HG03066 (cell line): Measurements from ENCODE around the gene RAB1B.
"Not testable (repeated sequence)": the region's sequence is repeated elsewhere in the genome, so short reads cannot be mapped to it uniquely, and the experiment has no call there.

Experiments used
- ATAC-seq: cut with Tn5 transposase; IDR thresholded peaks from one replicate; pipeline ENCODE4 v1.9.1; 2021; ENCODE audit warnings: low read depth; ENCODE audit not compliant: unreplicated experiment

The RAB1B gene

DNA sequence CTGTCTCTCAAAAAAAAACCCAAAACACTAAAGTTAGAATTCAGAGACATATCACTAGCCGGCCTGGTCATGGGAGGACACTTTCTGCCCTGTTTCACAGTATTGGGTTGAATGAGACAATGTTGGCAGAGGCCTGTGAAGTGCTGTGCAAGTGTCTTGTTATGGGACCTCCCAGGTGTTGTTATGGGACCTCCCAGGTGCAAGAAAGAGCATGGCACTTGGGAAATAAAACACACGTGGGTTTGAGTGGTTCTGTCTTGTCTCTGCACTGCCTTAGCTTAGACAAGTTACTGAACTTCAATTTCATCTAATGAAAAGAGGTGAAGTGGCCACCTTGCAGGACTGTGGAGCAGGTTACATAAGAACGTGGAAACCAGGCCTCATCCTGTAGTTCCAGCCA is 28.9 kb upstream of the RAB1B start:
- no peak for ATAC-seq

DNA sequence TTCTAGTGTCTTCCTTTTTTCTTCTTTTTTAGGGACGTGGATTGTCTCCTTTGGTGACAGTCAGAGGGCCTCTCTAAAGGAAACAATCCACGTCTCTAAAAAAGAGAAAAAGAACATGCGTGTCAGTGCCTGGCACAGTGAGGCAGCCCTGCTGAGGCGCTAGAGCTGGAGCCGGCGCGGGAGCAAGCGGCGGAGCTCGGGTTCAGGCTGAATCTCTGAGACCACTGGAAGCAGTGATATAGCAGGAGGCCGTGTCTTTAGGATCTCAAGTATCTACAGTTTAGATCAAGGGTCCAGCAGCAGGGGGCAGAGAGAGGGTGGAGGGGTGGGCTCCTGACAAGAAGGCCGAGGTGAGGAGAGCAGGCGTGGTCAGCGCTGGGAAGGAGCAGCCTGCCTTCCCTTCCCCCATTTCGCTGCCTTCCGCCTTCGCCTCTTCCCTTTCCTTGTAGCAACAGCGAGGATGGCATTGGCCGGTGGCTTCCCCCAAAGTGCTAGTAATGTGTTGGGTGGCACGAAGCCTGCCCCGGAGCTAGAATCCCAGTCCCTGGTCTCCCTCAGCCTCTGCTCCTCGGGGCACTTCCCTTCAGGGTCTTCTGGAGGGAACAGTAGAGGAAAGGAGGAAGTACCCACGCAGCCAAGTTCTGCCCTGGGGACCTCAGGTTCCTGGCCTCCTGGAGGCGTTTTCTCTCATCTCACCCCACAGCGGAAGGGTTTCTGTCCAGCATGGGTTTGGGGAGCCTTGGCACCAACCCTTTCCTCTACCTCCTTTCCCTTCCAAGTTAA is 28.2 kb upstream of the RAB1B start:
- no peak for ATAC-seq

- no peak for ATAC-seq
Observed at GRCh38 chr11:66240781-66241136, 27.7 kb upstream of the RAB1B start.

DNA sequence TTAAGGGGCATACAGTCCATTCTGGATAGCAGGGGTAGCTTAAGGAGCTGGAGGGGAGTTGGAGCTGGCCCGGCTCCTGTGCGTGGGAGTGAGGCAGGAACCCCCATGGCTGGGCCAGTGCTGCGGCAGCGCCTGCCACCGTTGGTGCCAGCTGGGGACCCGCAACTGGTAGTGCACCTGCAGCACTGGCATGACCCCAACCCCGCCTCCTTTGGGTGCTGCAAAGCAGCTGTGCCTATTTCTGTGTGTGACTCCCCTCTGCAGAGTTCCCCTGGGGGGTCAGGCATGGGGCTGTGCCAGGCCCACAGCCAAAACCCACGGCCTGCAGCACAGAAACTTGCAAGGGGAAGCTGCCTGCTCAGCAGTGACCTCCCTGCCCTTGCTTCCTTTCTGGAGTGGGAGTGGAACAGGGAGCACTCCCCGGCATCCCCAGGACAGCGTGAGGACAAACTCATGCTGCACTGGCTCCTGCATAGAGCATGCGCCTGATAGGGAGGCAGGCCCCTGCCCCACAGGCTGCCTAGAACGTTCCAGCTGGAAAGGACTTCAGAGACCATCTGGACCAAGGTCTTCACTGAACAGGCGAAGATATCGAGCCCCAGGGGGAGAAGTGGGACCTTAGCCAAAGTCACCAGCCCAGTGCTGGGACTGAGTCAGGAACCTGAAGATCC is 26.2 kb upstream of the RAB1B start:
- ATAC-seq: no peak

DNA sequence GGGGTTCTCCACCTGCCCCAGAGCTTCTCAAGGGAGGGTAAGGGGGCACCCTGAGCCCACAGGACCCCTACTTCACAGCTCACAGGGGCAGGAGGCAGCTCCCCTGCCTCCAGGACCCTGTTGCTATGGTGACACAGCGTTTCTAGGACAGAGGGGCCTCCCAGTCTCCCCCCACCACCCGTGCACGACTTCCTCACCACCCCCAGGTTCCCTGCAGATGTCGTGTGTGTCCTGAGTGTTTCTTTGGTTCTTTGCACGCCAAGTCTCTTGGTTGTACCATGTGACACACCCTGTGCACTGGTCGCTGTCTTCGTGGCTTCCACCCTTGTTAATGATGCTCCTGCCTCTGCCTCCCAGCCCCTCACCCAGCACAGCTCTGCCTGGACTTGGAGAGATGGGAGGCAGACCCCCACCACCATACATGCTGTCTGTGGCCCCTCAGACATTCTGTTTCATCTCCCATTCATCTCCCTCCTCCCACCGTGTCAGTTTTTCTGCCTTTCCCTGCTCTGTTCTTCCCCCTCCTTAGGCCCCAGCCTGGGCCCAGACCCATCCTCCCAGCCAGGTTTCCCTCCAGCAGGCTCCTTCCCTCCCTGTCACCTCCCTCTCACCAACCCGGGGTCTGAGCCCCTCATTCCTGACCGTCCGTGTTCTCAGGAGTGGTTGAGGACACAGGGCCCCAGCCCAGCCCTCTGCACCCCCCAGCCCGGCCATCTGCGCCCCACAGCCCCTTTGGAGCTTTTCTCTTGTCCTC is 24.5 kb upstream of the RAB1B start:
- ATAC-seq: no peak

- no peak for ATAC-seq
Observed at GRCh38 chr11:66247295-66247694, 21.1 kb upstream of the RAB1B start.

DNA sequence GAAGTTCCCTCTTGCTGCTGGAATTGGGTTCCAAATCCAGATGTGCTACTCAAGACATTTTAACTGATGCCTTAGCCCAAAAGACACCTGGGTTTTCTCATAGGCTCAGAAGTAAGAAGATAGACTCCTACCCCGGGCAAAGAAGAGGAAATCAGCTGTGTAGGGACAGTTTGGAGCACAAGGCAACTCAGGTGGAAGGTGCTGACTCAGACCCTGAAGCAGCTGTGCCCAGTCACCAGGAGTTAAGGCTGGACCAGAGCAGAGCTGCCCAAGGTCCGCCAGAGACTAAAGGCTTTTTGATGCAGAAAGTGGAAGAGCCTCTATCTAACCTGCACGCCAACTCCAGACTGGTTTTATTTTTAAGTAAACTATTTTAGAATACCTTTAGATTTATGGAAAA is 20.6 kb upstream of the RAB1B start:
- ATAC-seq: no peak

- ATAC-seq: no peak
Observed at GRCh38 chr11:66248903-66249302, 19.5 kb upstream of the RAB1B start.

- ATAC-seq: no peak
Observed at GRCh38 chr11:66251809-66252208, 16.6 kb upstream of the RAB1B start.

GRCh38 chr11:66253081-66253480 is 15.4 kb upstream of the RAB1B start:
- not testable (repeated sequence) for ATAC-seq

DNA sequence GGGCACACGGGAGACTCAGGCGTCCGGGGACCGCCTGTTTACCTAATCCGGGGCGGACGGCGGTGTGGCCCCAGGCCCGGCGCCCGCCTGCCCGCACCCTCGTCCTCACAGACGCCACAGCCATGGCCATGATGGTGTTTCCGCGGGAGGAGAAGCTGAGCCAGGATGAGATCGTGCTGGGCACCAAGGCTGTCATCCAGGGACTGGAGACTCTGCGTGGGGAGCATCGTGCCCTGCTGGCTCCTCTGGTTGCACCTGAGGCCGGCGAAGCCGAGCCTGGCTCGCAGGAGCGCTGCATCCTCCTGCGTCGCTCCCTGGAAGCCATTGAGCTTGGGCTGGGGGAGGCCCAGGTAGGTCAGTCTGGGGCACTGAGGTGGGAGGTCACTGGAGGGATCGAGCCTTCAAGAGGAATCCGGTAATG is 10.0 kb upstream of the RAB1B start:
- no peak for ATAC-seq

DNA sequence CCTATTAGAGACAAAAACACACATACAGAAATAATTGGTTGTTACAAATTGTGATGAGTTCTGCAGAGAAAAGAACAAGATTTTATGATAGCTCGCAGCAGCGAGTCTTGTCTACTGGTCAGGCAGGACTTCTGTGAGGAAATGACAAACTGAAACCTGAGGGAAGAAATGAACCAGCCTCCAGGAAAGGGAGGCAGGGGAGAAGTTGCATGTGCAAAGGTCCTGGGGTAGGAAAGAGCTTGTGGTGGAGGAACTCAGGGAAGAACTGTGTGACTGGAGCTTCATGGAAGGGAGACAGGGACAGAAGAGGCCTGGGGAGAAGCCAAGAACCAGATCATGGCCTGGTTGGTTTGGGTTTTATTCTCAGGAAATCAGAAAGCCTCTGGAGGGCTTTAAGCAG is 9.2 kb upstream of the RAB1B start:
- no peak for ATAC-seq

DNA sequence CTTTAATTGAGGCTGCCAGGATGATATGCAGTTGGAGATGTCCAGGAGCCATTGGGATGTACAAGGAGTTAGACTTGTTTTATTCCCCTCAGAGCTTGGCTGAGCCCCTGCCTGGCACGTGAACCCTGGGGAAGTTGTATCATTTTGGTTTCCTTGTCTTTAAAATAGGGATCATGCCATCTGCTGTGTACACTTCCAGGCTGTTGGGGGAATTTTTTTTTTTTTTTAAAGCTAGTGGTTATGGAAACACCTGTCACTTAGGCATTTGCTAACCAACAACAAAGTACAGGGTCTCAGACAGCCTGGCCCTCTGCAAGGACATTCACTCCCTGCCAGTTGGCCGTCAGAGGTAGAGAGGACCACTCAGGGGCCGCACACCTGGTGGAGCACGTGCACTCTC is 8.5 kb upstream of the RAB1B start:
- no peak for ATAC-seq

- no peak for ATAC-seq
Observed at GRCh38 chr11:66261578-66261977, 6.9 kb upstream of the RAB1B start.

- ATAC-seq: no peak
Observed at GRCh38 chr11:66262191-66262590, 6.2 kb upstream of the RAB1B start.

GRCh38 chr11:66262696-66263095 is 5.7 kb upstream of the RAB1B start:
- no peak for ATAC-seq

- no peak for ATAC-seq
Observed at GRCh38 chr11:66263231-66263630, 5.2 kb upstream of the RAB1B start.

GRCh38 chr11:66263785-66264184 is 4.7 kb upstream of the RAB1B start:
- no peak for ATAC-seq

DNA sequence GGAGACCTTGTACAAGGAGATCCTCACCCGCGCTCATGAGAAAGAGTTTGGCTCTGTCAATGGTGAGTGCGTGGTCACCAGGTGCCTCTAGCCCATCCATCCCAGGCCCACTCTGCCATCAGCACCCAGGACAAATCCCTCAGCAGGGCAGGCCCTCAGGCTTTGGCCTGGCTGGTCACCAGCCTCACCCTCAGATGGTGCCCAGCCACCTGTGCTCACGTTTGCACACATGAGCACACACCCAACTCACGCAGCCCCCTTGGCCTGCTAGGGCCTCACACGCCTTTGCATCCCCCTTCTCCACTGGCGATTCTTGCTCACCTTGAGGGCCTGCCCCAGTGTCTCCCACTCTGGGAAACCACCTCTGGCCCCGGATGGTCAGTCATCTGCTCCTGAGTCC is 4.1 kb upstream of the RAB1B start:
- ATAC-seq: no peak

DNA sequence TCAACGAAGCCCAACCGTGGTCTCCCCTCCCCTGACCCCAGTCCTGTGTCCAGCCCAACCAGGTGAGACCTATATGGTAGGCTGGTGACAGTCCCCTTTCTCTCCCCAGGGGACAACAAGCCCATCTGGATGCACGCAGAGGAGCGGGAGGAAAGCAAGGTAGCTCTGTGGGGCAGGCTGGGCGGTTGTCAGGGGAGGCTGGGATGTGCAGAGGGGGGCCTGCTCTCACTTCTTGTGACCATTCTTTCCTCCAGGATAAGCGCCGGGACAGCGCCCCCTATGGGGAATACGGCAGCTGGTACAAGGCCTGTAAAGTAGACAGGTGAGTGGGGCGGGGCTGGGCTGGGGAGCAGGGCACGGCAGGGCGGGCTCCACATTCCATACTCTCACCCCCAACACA is 3.5 kb upstream of the RAB1B start:
- no peak for ATAC-seq

DNA sequence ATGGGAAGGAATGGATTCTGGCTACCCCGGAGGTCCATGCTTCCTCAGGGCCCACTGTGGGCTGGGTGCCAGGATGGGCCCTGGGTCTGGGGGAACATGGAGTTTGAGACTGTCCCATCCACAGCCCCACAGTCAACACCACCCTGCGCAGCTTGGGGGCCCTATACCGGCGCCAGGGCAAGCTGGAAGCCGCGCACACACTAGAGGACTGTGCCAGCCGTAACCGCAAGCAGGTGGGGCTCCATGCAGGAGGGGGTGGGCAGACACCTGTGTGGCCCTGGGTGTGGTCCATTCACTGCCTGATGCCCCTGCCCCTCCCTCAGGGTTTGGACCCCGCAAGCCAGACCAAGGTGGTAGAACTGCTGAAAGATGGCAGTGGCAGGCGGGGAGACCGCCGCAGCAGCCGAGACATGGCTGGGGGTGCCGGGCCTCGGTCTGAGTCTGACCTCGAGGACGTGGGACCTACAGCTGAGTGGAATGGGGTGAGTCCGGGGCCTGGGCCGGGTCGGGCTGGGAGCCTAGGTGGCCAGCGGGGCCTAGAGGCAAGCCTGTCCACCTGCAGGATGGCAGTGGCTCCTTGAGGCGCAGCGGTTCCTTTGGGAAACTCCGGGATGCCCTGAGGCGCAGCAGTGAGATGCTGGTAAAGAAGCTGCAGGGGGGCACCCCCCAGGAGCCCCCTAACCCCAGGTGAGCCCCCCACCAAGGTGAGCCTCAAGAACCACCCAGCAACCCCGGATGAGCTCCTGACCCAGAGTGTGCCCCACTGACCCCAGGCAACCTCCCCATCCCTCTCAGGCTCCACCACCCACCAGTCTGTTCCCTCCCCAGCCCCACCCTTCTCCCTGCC is 2.7 kb upstream of the RAB1B start:
- no peak for ATAC-seq
